ENCODE measurements around the gene CERKL.

The CERKL gene

DNA sequence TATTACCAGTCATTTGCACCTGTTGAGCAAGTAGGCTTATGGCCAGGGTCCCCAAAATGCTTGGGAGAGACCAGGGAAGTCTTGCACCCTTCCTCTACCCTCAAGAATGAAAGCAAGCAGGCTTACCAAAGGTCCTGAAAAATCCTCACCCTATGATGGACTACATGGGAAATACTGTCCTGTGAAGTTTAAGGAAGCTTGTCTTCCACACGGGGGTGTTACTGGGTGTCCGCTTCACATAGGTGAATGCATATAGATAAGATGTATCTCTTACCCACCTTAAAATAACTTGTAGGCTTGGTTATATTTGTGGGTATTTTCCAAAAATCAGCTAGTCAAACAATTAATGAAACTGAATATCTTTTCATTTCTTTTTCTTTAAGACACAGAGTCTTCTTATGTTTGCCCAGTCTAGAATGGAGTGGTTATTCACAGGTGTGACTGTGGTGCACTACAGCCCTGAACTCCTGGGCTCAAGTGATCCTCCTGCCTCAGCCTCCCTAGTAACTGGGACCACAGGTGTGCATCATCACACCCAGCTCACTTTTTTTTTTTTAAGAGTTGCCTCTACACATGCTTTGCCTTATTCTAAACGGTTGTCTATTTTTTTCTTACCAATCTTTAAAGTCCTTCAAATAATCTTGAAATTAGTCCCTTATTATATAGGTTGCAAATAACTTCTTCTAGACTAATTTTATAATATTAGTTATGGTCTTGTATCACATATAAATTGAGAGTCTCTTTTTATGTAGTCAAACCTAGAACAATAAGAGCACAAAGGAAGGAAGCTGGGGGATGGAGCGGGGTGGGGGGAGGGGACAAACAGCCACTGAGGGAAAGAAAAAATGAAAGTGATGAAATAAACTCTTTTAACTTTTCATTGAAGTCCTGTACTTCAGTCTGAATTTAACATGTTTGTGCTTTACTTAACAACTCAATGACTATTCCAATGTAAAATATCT is 49.0 kb downstream of the CERKL start:
- H3K36me3 ChIP-seq (ENCODE audit: control insufficient read depth in 5 of 5, insufficient read depth in 5 of 5, low read length in 5 of 5): no peaks in the 10 kb centered on the region
- H3K27ac ChIP-seq (ENCODE audit: low read depth, low read length): no peak overlapping the region
- H3K4me3 ChIP-seq (ENCODE audit: low read depth in 1 of 5, low read length in 5 of 5): no peak overlapping the region
- H3K9ac ChIP-seq (ENCODE audit: low read length in 5 of 5): no peak overlapping the region
- H3K9me3 ChIP-seq (ENCODE audit: control insufficient read depth in 5 of 5, low read length in 5 of 5): peaks cover 0 to 3% (median 0%) of the 10 kb centered on the region in 5 donors
- H3K4me1 ChIP-seq (ENCODE audit: control insufficient read depth in 5 of 5, insufficient read depth in 5 of 5, low read length in 5 of 5): no peaks in the 10 kb centered on the region
- no peaks in the 10 kb centered on the region for H3K27me3 ChIP-seq (ENCODE audit: control insufficient read depth in 5 of 5, insufficient read depth in 4 of 5, low read length in 5 of 5)

DNA sequence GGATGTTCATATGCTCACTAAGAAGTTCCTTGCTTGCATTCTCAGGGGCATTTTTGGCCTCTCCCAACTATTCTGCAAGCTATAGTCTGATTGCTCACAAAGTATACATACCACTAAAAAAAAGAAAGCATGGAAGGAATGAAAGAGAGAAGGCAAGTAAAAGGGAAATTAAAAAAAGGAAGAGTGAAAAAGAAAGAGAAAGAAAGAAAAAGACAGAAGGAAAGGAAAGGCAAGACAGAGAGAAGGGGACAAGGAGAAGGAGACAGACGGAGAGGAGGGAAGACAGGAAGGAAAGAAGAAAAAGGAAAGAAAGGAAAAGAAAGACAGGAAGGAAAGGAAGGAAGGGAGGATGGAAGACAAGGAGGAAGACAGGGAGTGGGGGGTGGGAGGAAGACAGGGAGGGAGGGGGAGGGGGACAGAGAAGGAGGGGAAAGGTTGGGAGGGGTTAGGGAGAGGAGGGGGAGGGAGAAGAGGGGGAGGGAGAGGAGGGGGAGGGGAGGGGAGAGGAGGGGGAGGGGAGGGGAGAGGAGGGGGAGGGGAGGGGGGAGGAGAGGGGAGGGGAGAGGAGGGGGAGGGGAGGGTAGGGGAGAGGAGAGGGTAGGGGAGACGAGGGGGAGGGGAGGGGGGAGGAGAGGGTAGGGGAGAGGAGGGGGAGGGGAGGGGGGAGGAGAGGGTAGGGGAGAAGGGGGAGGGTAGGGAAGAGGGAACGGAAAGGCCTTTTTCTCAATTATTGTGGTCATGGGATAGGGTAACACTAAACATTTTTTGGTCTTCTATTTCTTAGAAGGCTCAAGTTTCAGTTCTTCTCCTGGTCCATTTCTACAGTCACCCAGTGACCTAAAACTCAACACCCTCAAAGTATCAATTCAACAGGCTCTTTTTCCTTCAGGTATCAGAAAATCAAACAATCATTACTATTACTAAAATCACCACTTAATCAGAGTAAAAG is 50.7 kb downstream of the CERKL start:
- Histone ChIP-seq H3K27me3 (ENCODE audit: control insufficient read depth in 5 of 5, insufficient read depth in 4 of 5, low read length in 5 of 5) (no peaks in the 10 kb centered on the region), H3K4me3 (ENCODE audit: low read depth in 1 of 5, low read length in 5 of 5) (no peak overlapping the region), H3K4me1 (ENCODE audit: control insufficient read depth in 5 of 5, insufficient read depth in 5 of 5, low read length in 5 of 5) (no peaks in the 10 kb centered on the region), H3K9ac (ENCODE audit: low read length in 5 of 5) (no peak overlapping the region), H3K9me3 (ENCODE audit: control insufficient read depth in 5 of 5, low read length in 5 of 5) (peaks cover 0 to 3% (median 0%) of the 10 kb centered on the region in 5 donors), H3K27ac (ENCODE audit: low read depth, low read length) (no peak overlapping the region), H3K36me3 (ENCODE audit: control insufficient read depth in 5 of 5, insufficient read depth in 5 of 5, low read length in 5 of 5) (no peaks in the 10 kb centered on the region)

DNA sequence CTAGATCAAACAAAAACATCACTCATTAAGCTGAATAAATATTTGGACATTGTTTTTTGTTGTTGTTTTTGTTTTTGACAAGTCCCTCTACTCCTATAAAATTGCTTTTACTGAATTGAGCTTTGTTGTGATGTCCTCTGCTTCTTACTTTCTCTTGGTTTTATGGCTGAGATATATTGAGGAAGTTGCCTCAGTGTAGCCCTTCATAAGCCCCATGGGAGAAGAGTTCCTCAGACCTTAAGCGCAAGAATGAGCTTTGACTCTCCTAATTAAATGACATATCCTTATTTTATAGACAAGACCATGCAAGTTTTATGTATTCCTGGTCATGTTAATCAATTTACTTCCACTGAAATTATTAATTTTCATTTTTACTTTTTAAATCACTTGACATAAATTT is 54.9 kb downstream of the CERKL start:
- Histone ChIP-seq H3K9ac (ENCODE audit: low read length in 5 of 5) (no peak overlapping the region), H3K4me3 (ENCODE audit: low read depth in 1 of 5, low read length in 5 of 5) (no peak overlapping the region), H3K9me3 (ENCODE audit: control insufficient read depth in 5 of 5, low read length in 5 of 5) (peaks cover 0 to 3% (median 0%) of the 10 kb centered on the region in 5 donors), H3K27ac (ENCODE audit: low read depth, low read length) (no peak overlapping the region), H3K4me1 (ENCODE audit: control insufficient read depth in 5 of 5, insufficient read depth in 5 of 5, low read length in 5 of 5) (no peaks in the 10 kb centered on the region), H3K36me3 (ENCODE audit: control insufficient read depth in 5 of 5, insufficient read depth in 5 of 5, low read length in 5 of 5) (no peaks in the 10 kb centered on the region), H3K27me3 (ENCODE audit: control insufficient read depth in 5 of 5, insufficient read depth in 4 of 5, low read length in 5 of 5) (peaks cover 0 to 4% (median 0%) of the 10 kb centered on the region in 5 donors)

DNA sequence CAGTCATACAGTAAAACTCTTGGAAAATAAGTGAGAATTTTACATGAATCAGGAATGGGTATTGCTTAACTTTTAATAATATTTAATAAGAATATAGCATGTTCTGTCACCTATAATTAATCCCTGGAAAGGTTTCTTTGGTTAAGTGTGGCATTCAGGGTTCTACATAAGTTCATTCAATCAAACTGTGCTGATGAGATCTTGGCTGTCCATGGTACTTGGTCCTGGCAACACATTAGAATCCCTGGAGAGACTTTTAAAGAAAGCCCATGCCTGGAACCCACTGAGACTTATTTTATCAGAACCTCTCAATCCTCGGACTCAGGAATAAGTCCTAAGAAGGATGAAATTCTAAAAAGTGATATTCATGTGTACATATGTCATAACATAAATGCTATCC is 60.3 kb downstream of the CERKL start:
- no peak overlapping the region for H3K27ac ChIP-seq (ENCODE audit: low read depth, low read length)
- no peaks in the 10 kb centered on the region for H3K4me1 ChIP-seq (ENCODE audit: control insufficient read depth in 5 of 5, insufficient read depth in 5 of 5, low read length in 5 of 5)
- no peak overlapping the region for H3K4me3 ChIP-seq (ENCODE audit: low read depth in 1 of 5, low read length in 5 of 5)
- no peak overlapping the region for H3K9ac ChIP-seq (ENCODE audit: low read length in 5 of 5)
- no peaks in the 10 kb centered on the region for H3K36me3 ChIP-seq (ENCODE audit: control insufficient read depth in 5 of 5, insufficient read depth in 5 of 5, low read length in 5 of 5)
- no peaks in the 10 kb centered on the region for H3K9me3 ChIP-seq (ENCODE audit: control insufficient read depth in 5 of 5, low read length in 5 of 5)
- H3K27me3 ChIP-seq (ENCODE audit: control insufficient read depth in 5 of 5, insufficient read depth in 4 of 5, low read length in 5 of 5): peaks cover 0 to 4% (median 0%) of the 10 kb centered on the region in 5 donors

DNA sequence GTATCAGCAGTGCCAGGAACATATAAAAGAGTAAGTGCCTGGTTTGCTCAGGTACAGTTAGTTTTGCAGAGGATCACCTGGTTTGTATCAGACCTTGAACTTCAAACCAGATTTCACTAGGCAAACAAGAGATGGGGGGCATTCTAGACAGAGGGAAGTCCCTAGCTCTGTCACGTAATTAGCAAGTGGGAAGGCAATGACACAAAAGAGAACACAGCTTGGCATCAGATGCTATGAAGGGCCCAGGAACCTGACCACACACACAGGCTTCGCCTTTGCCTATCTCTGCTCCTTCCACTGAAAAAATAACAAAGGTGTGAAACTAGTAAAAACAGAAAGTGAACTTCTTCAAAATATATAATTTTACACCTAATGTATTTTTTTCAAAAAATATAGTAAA is 62.6 kb downstream of the CERKL start:
- Histone ChIP-seq H3K27ac (ENCODE audit: low read depth, low read length) (no peak overlapping the region), H3K36me3 (ENCODE audit: control insufficient read depth in 5 of 5, insufficient read depth in 5 of 5, low read length in 5 of 5) (no peaks in the 10 kb centered on the region), H3K4me3 (ENCODE audit: low read depth in 1 of 5, low read length in 5 of 5) (no peak overlapping the region), H3K9ac (ENCODE audit: low read length in 5 of 5) (no peak overlapping the region), H3K9me3 (ENCODE audit: control insufficient read depth in 5 of 5, low read length in 5 of 5) (no peaks in the 10 kb centered on the region), H3K27me3 (ENCODE audit: control insufficient read depth in 5 of 5, insufficient read depth in 4 of 5, low read length in 5 of 5) (peaks cover 0 to 4% (median 0%) of the 10 kb centered on the region in 5 donors), H3K4me1 (ENCODE audit: control insufficient read depth in 5 of 5, insufficient read depth in 5 of 5, low read length in 5 of 5) (no peaks in the 10 kb centered on the region)

DNA sequence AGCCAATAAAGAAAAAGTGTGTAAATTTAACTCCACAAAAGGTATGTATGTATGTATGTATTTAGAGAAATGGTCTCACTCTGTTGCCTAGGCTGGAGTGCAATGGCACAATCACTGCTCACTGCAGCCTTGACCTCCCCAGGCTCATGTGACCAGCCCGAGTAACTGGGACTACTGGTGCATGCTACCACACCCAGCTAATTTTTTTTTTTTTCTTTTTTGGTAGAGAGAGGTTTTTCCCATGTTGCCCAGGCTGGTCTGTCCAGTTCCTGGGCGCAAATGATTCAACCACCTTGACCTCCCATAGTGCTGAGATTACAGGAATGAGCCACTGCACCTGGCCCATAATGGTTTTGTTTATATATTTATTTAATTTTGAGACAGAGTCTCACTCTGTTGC is 67.1 kb downstream of the CERKL start:
- H3K4me1 ChIP-seq (ENCODE audit: control insufficient read depth in 5 of 5, insufficient read depth in 5 of 5, low read length in 5 of 5): no peaks in the 10 kb centered on the region
- no peak overlapping the region for H3K9ac ChIP-seq (ENCODE audit: low read length in 5 of 5)
- H3K4me3 ChIP-seq (ENCODE audit: low read depth in 1 of 5, low read length in 5 of 5): no peak overlapping the region
- no peaks in the 10 kb centered on the region for H3K9me3 ChIP-seq (ENCODE audit: control insufficient read depth in 5 of 5, low read length in 5 of 5)
- no peaks in the 10 kb centered on the region for H3K36me3 ChIP-seq (ENCODE audit: control insufficient read depth in 5 of 5, insufficient read depth in 5 of 5, low read length in 5 of 5)
- H3K27me3 ChIP-seq (ENCODE audit: control insufficient read depth in 5 of 5, insufficient read depth in 4 of 5, low read length in 5 of 5): no peaks in the 10 kb centered on the region
- no peak overlapping the region for H3K27ac ChIP-seq (ENCODE audit: low read depth, low read length)

DNA sequence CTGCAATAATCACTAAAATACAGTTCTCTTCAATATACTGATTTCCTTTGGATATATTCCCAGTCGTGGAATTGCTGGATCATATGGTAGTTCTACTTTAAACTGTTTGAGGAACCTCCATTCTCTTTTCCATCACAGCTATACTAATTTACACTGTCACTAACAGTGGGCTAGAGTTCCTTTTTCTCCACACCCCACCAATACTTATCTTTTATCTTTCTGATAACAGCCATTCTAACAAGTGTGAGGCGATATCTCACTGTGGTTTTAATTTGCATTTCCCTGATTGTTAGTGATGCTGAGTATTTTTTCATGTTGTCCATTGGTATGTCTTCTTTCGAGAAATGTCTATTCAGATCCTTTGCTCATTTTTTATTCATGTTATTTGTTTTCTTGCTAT is 68.4 kb downstream of the CERKL start:
- Histone ChIP-seq H3K9me3 (ENCODE audit: control insufficient read depth in 5 of 5, low read length in 5 of 5) (no peaks in the 10 kb centered on the region), H3K9ac (ENCODE audit: low read length in 5 of 5) (no peak overlapping the region), H3K36me3 (ENCODE audit: control insufficient read depth in 5 of 5, insufficient read depth in 5 of 5, low read length in 5 of 5) (no peaks in the 10 kb centered on the region), H3K27ac (ENCODE audit: low read depth, low read length) (no peak overlapping the region), H3K4me3 (ENCODE audit: low read depth in 1 of 5, low read length in 5 of 5) (no peak overlapping the region), H3K4me1 (ENCODE audit: control insufficient read depth in 5 of 5, insufficient read depth in 5 of 5, low read length in 5 of 5) (no peaks in the 10 kb centered on the region), H3K27me3 (ENCODE audit: control insufficient read depth in 5 of 5, insufficient read depth in 4 of 5, low read length in 5 of 5) (no peaks in the 10 kb centered on the region)

DNA sequence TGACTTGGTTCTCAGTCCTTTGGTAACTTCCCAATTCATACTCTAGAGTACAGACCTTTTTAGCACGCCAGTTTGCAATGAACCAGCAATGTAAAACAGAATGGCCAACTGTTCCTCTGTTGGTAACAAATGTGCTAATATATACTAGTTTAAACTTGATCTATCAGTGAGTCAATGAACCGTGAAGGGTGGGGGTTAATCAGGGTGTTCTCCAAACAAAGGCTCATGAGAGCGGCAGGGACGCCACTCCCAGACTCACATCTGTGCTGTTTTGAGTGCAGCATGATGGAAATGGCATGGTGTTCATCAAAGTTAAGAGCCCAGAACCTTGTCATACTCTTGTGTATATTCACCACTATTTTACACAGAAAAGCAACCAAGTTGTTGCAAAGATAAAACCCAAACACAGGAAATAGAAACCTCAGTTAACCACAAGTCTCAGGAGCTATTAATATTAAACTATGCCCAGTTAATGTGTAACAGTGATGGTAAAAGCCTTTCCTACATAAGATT is 70.3 kb downstream of the CERKL start:
- Histone ChIP-seq H3K36me3 (ENCODE audit: control insufficient read depth in 5 of 5, insufficient read depth in 5 of 5, low read length in 5 of 5) (no peaks in the 10 kb centered on the region), H3K9me3 (ENCODE audit: control insufficient read depth in 5 of 5, low read length in 5 of 5) (no peaks in the 10 kb centered on the region), H3K27ac (ENCODE audit: low read depth, low read length) (no peak overlapping the region), H3K27me3 (ENCODE audit: control insufficient read depth in 5 of 5, insufficient read depth in 4 of 5, low read length in 5 of 5) (no peaks in the 10 kb centered on the region), H3K4me3 (ENCODE audit: low read depth in 1 of 5, low read length in 5 of 5) (no peak overlapping the region), H3K9ac (ENCODE audit: low read length in 5 of 5) (no peak overlapping the region), H3K4me1 (ENCODE audit: control insufficient read depth in 5 of 5, insufficient read depth in 5 of 5, low read length in 5 of 5) (no peaks in the 10 kb centered on the region)

DNA sequence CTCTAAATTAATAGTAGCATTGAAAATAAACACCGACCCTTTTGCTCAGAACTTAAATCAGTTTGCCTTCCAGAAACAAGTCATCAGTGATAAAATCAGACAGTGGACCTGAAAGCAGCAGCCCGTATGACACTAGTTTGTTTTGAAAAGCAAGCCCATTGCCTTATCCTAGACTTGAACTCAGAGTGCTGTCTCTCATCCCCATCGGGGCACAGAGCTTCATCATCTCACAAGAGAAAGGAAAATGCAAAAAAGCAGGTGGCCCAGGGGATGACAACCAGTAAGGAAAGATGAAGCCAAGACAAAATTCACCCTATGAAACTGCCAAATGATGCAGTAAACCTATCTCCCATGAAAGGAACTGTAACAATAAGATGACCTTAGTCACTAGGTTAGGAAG is 71.2 kb downstream of the CERKL start:
- no peaks in the 10 kb centered on the region for H3K9me3 ChIP-seq (ENCODE audit: control insufficient read depth in 5 of 5, low read length in 5 of 5)
- H3K27ac ChIP-seq (ENCODE audit: low read depth, low read length): no peak overlapping the region
- H3K4me1 ChIP-seq (ENCODE audit: control insufficient read depth in 5 of 5, insufficient read depth in 5 of 5, low read length in 5 of 5): no peaks in the 10 kb centered on the region
- no peaks in the 10 kb centered on the region for H3K36me3 ChIP-seq (ENCODE audit: control insufficient read depth in 5 of 5, insufficient read depth in 5 of 5, low read length in 5 of 5)
- H3K9ac ChIP-seq (ENCODE audit: low read length in 5 of 5): no peak overlapping the region
- no peak overlapping the region for H3K4me3 ChIP-seq (ENCODE audit: low read depth in 1 of 5, low read length in 5 of 5)
- H3K27me3 ChIP-seq (ENCODE audit: control insufficient read depth in 5 of 5, insufficient read depth in 4 of 5, low read length in 5 of 5): no peaks in the 10 kb centered on the region

DNA sequence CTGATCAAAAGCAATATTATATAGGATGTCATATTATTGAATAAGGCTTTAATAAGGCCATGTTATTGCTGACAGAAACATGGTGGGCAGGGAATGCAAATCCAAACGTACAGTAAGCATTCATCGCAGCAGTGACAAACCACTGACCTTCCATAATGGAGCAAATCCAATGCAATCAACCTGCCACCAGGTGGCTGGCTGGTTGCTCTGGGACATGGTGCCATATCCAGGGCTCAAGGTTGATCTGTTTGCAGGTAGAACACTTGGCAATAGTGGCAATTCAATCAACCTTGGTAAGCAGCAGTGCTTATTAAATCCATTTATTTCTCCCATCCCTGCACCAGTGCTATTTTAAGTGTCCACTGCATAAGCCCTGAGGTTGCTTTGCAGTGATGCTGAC is 75.4 kb downstream of the CERKL start:
- H3K4me3 ChIP-seq (ENCODE audit: low read depth in 1 of 5, low read length in 5 of 5): no peak overlapping the region
- no peaks in the 10 kb centered on the region for H3K4me1 ChIP-seq (ENCODE audit: control insufficient read depth in 5 of 5, insufficient read depth in 5 of 5, low read length in 5 of 5)
- H3K27me3 ChIP-seq (ENCODE audit: control insufficient read depth in 5 of 5, insufficient read depth in 4 of 5, low read length in 5 of 5): peaks cover 0 to 2% (median 0%) of the 10 kb centered on the region in 5 donors
- no peak overlapping the region for H3K9ac ChIP-seq (ENCODE audit: low read length in 5 of 5)
- H3K9me3 ChIP-seq (ENCODE audit: control insufficient read depth in 5 of 5, low read length in 5 of 5): no peaks in the 10 kb centered on the region
- H3K27ac ChIP-seq (ENCODE audit: low read depth, low read length): no peak overlapping the region
- H3K36me3 ChIP-seq (ENCODE audit: control insufficient read depth in 5 of 5, insufficient read depth in 5 of 5, low read length in 5 of 5): no peaks in the 10 kb centered on the region

All from subcutaneous abdominal adipose tissue (tissue), 5 donors.